GM12878 (cell line): ENCODE measurements around the gene LRIG3. TPM values are rescaled to one million over a fixed set of nuclear protein-coding genes. Genes with fewer than 3 reads are reported as not detected.

Source experiments
- CREM ChIP-seq: IDR thresholded peaks from 2 replicates; pipeline ENCODE4 v1.6.1; 2014; ENCODE audit warnings: antibody characterized with exemption, low read depth
- CUX1 ChIP-seq: IDR thresholded peaks from 2 replicates; pipeline ENCODE4 v1.6.1; 2012; ENCODE audit warnings: improper control_type of control experiment, low read depth, low read length; ENCODE audit not compliant: insufficient replicate concordance
- HDAC2 ChIP-seq: fragments of 200-600 bp; sonication (generic); IDR thresholded peaks from 2 replicates; pipeline ENCODE4 v1.6.1; 2017
- LARP7 ChIP-seq: fragments of 450-650 bp; IDR thresholded peaks from 2 replicates; pipeline ENCODE4 v1.6.1; 2017; ENCODE audit warnings: mild to moderate bottlenecking
- MXI1 ChIP-seq: fragments of 150-350 bp; IDR thresholded peaks from 2 replicates; pipeline ENCODE4 v1.6.1; 2011; ENCODE audit warnings: low read depth, mild to moderate bottlenecking, inconsistent platforms, low read length, improper control_type of control experiment
- POLR2AphosphoS5 ChIP-seq: IDR thresholded peaks from 2 replicates; pipeline ENCODE4 v1.6.1; 2011; ENCODE audit warnings: mild to moderate bottlenecking, low read length, inconsistent platforms
- POU2F2 ChIP-seq: IDR thresholded peaks from 3 replicates; pipeline ENCODE4 v1.6.1; 2011; ENCODE audit warnings: low read depth, mild to moderate bottlenecking, low read length, borderline replicate concordance
- STAT1 ChIP-seq: fragments of 450-650 bp; conservative IDR thresholded peaks from 2 replicates; pipeline ENCODE4 v1.6.1; 2014; ENCODE audit warnings: antibody characterized with exemption, mild to moderate bottlenecking
- polyA plus RNA-seq, 11 experiments: library from polyadenylated mRNA; depleted of rRNA in 4 of 11; unstranded in 6 of 11; stranded (reverse) in 5 of 11; fragments of >200 nt; fragmentation: Nextera tagmentation in 4 of 11; fragmentation: Illumina TruSeq in 1 of 11; extraction: Ambion mirVana in 4 of 11; extraction: Trizol in 1 of 11; gene quantifications; 1 replicate in 1 of 11; 2 replicates in 10 of 11; pipeline versions ENCODE4 v1.2.1 to v1.2.3, GENCODE V29; 2011 to 2016; ENCODE audit warnings: inconsistent platforms in 2 of 11, missing spikeins in 2 of 11, low read depth in 1 of 11
- total RNA-seq, 4 experiments: library from RNA; depleted of rRNA in 3 of 4; stranded (reverse); fragments of >200 nt in 3 of 4; fragmentation: Illumina TruSeq in 1 of 4; extraction: Trizol in 1 of 4; gene quantifications; 2 replicates each; pipeline versions ENCODE4 v1.2.1 to v1.2.3, GENCODE V29; 2013 to 2021

Gene LRIG3
- total and polyA plus RNA-seq, 10 of the 15 experiments (the other 5 are each of a cell fraction or from before 2014, with no cell fraction given): 0.95 to 8.5 (median 5.0) TPM

- TF ChIP-seq POLR2AphosphoS5: no peak
- TF ChIP-seq HDAC2: no peak
- no peak for TF ChIP-seq MXI1
- TF ChIP-seq LARP7: no peak
- TF ChIP-seq POU2F2: no peak
- TF ChIP-seq CUX1: no peak
- TF ChIP-seq CREM: no peak
- no peak for TF ChIP-seq STAT1
- TF ChIP-seq, all 136 proteins: peak for 0
Measured at GRCh38 chr12:58884916-58885315, 35.4 kb downstream of the LRIG3 start (continued).
